ENCODE results near the gene RBP2. TPM values are rescaled to one million over a fixed set of nuclear protein-coding genes. Genes with fewer than 3 reads are reported as not detected.
A peak's percentile ranks its signal among the peaks of the same experiment; 100 is the strongest.
"Not testable (repeated sequence)": the region's sequence is repeated elsewhere in the genome, so short reads cannot be mapped to it uniquely, and the experiment has no call there.

Gene RBP2
- total RNA-seq, 1 donor from 2014 or later, result not detected

GRCh38 chr3:139421460-139421859 is 54.9 kb downstream of the RBP2 start:
- no peak for DNase-seq (ENCODE audit: low read depth)
- Histone ChIP-seq H3K36me3 (ENCODE audit: control insufficient read depth, insufficient read depth, low read length) (no peaks in the 10 kb centered on the region), H3K27me3 (ENCODE audit: control insufficient read depth, insufficient read depth, low read length) (no peaks in the 10 kb centered on the region), H3K4me3 (ENCODE audit: low read depth, low read length) (no peak overlapping the region)
- no peak for TF ChIP-seq CTCF (IDR thresholded peaks at IDR 0.05; ENCODE audit: insufficient read depth, low read length, severe bottlenecking)
- peak; percentile 32 for FAIRE-seq

GRCh38 chr3:139421040-139421439 is 55.3 kb downstream of the RBP2 start:
- FAIRE-seq, result no peak
- no peak for TF ChIP-seq CTCF (IDR thresholded peaks at IDR 0.05; ENCODE audit: insufficient read depth, low read length, severe bottlenecking)
- H3K36me3 ChIP-seq (ENCODE audit: control insufficient read depth, insufficient read depth, low read length), result no peaks in the 10 kb centered on the region

GRCh38 chr3:139418144-139418543 is 58.2 kb downstream of the RBP2 start:
- DNase-seq (ENCODE audit: low read depth), result peak; percentile 58
- Histone ChIP-seq H3K27me3 (ENCODE audit: control insufficient read depth, insufficient read depth, low read length) (no peaks in the 10 kb centered on the region), H3K4me3 (ENCODE audit: low read depth, low read length) (no peak overlapping the region), H3K36me3 (ENCODE audit: control insufficient read depth, insufficient read depth, low read length) (no peaks in the 10 kb centered on the region)
- TF ChIP-seq CTCF (IDR thresholded peaks at IDR 0.05; ENCODE audit: insufficient read depth, low read length, severe bottlenecking), result no peak
- no peak for FAIRE-seq

More at GRCh38 chr3:139421040-139421439, 55.3 kb downstream of the RBP2 start:
- no peak for DNase-seq (ENCODE audit: low read depth)
- no peaks in the 10 kb centered on the region for H3K27me3 ChIP-seq (ENCODE audit: control insufficient read depth, insufficient read depth, low read length)
- H3K4me3 ChIP-seq (ENCODE audit: low read depth, low read length), result no peak overlapping the region

GRCh38 chr3:139416275-139416674 is 60.0 kb downstream of the RBP2 start:
- no peaks in the 10 kb centered on the region for H3K36me3 ChIP-seq (ENCODE audit: control insufficient read depth, insufficient read depth, low read length)
- TF ChIP-seq CTCF (IDR thresholded peaks at IDR 0.05; ENCODE audit: insufficient read depth, low read length, severe bottlenecking), result no peak
- H3K4me3 ChIP-seq (ENCODE audit: low read depth, low read length), result no peak overlapping the region
- DNase-seq (ENCODE audit: low read depth) (no peak), FAIRE-seq (no peak)
- no peaks in the 10 kb centered on the region for H3K27me3 ChIP-seq (ENCODE audit: control insufficient read depth, insufficient read depth, low read length)

GRCh38 chr3:139414608-139415224 is 61.6 kb downstream of the RBP2 start:
- Histone ChIP-seq H3K27me3 (ENCODE audit: control insufficient read depth, insufficient read depth, low read length) (no peaks in the 10 kb centered on the region), H3K36me3 (ENCODE audit: control insufficient read depth, insufficient read depth, low read length) (no peaks in the 10 kb centered on the region), H3K4me3 (ENCODE audit: low read depth, low read length) (no peak overlapping the region)
- FAIRE-seq, result peak; percentile 52
- TF ChIP-seq CTCF (IDR thresholded peaks at IDR 0.05; ENCODE audit: insufficient read depth, low read length, severe bottlenecking), result no peak
- DNase-seq (ENCODE audit: low read depth), result no peak

GRCh38 chr3:139412891-139413290 is 63.4 kb downstream of the RBP2 start:
- FAIRE-seq; DNase-seq (ENCODE audit: low read depth): not testable (repeated sequence)

More at GRCh38 chr3:139412891-139413290, 63.4 kb downstream of the RBP2 start:
- not testable (repeated sequence) for H3K27me3 ChIP-seq (ENCODE audit: control insufficient read depth, insufficient read depth, low read length); H3K36me3 ChIP-seq (ENCODE audit: control insufficient read depth, insufficient read depth, low read length); H3K4me3 ChIP-seq (ENCODE audit: low read depth, low read length)

Other genes with a start within 250 kb of the RBP2 start
- 77.7 and 94.2 TPM in 2 replicates for gene MRPS22, start 132.5 kb downstream of the RBP2 start, total RNA-seq
- 171 and 219 TPM in 2 replicates for gene COPB2, start 86.9 kb downstream of the RBP2 start, total RNA-seq
- 69.5 and 187 TPM in 2 replicates for gene RBP1, start 63.2 kb upstream of the RBP2 start, total RNA-seq
- gene NMNAT3, start 201.5 kb upstream of the RBP2 start, total RNA-seq, result 3.9 and 7.8 TPM in 2 replicates